ENCODE measurements around the gene HEXIM1.
A peak's percentile ranks its signal among the peaks of the same experiment; 100 is the strongest.

HEXIM1 gene

GRCh38 chr17:45145035-45145389 lies 3.3 kb upstream of the HEXIM1 start:
- TF ChIP-seq CTCF (conservative IDR thresholded peaks at IDR 0.05) = no peak
- no peak overlapping the region for H3K27ac ChIP-seq

GRCh38 chr17:45146166-45146565 lies 2.1 kb upstream of the HEXIM1 start:
- H3K27ac ChIP-seq = peak overlapping the region; percentile 99
- no peak for TF ChIP-seq CTCF (conservative IDR thresholded peaks at IDR 0.05)

GRCh38 chr17:45146592-45146889 lies 1.7 kb upstream of the HEXIM1 start:
- TF ChIP-seq CTCF (conservative IDR thresholded peaks at IDR 0.05) = no peak
- H3K27ac ChIP-seq = peak overlapping the region; percentile 99

GRCh38 chr17:45146890-45147580 lies 1.2 kb upstream of the HEXIM1 start:
- TF ChIP-seq CTCF (conservative IDR thresholded peaks at IDR 0.05) = no peak
- peak overlapping the region; percentile 99 for H3K27ac ChIP-seq

- TF ChIP-seq CTCF (conservative IDR thresholded peaks at IDR 0.05) = no peak
- peak overlapping the region; percentile 99 for H3K27ac ChIP-seq
Observed at GRCh38 chr17:45147581-45148182, 593 bp upstream of the HEXIM1 start.

- peak overlapping the region; percentile 99 for H3K27ac ChIP-seq
- peak; percentile 91 for TF ChIP-seq CTCF (conservative IDR thresholded peaks at IDR 0.05)
Observed at GRCh38 chr17:45149037-45149668, 878 bp downstream of the HEXIM1 start.

- peak overlapping the region; percentile 99 for H3K27ac ChIP-seq
- no peak for TF ChIP-seq CTCF (conservative IDR thresholded peaks at IDR 0.05)
Observed at GRCh38 chr17:45149669-45150664, 1.7 kb downstream of the HEXIM1 start.
